IPS DF 6.9 (cell line): ENCODE data around the gene PTAFR.
"Not testable (repeated sequence)": the region's sequence is repeated elsewhere in the genome, so short reads cannot be mapped to it uniquely, and the experiment has no call there.

ENCODE experiments used
- DNase-seq: peaks from one replicate; pipeline ENCODE4 v3.0.0-alpha.2; 2013; ENCODE audit warnings: low read depth, low spot score
- H3K27ac ChIP-seq: one replicate; pipeline ENCODE4 v1.5.1; 2013; ENCODE audit warnings: low read length, control low read depth
- H3K27me3 ChIP-seq: 2 replicates; pipeline ENCODE4 v1.6.1; 2013; ENCODE audit warnings: mild to moderate bottlenecking, low read length; ENCODE audit not compliant: control insufficient read depth, insufficient read depth
- H3K36me3 ChIP-seq: 2 replicates; pipeline ENCODE4 v1.6.1; 2013; ENCODE audit warnings: low read length; ENCODE audit not compliant: control insufficient read depth, insufficient read depth
- H3K4me1 ChIP-seq: 2 replicates; pipeline ENCODE4 v1.6.1; 2013; ENCODE audit warnings: low read length; ENCODE audit not compliant: control insufficient read depth, insufficient read depth
- H3K4me3 ChIP-seq: 2 replicates; pipeline ENCODE4 v1.5.1; 2013; ENCODE audit warnings: mild to moderate bottlenecking, low read length
- H3K9me3 ChIP-seq: 2 replicates; pipeline ENCODE4 v1.6.1; 2013; ENCODE audit warnings: low read length, inconsistent platforms; ENCODE audit not compliant: control insufficient read depth, insufficient read depth
- WGBS: extraction: QIAGEN DNeasy Blood & Tissue Kit; methylation state at CpG from one replicate; pipeline ENCODE4 v1.1.7; 2013; ENCODE audit warnings: mixed read lengths, missing lambda C conversion rate; ENCODE audit not compliant: insufficient read length, insufficient coverage; 5-methylcytosine and 5-hydroxymethylcytosine counted together

Gene PTAFR

GRCh38 chr1:28143496-28144202, 32.8 kb downstream of the PTAFR start:
- Histone ChIP-seq H3K27me3 (no peaks in the 10 kb centered on the region), H3K4me1 (peaks cover 5% of the 10 kb centered on the region; the same call in 1 of the 2 replicates), H3K9me3 (no peaks in the 10 kb centered on the region), H3K36me3 (no peaks in the 10 kb centered on the region), H3K4me3 (no peak overlapping the region), H3K27ac (no peak overlapping the region)
- no CpG with 5 or more reads among the region's 4 CpGs for WGBS
- no peak for DNase-seq

GRCh38 chr1:28141685-28142084, 34.8 kb downstream of the PTAFR start:
- H3K9me3 ChIP-seq, result no peaks in the 10 kb centered on the region
- H3K36me3 ChIP-seq, result no peaks in the 10 kb centered on the region
- H3K27ac ChIP-seq, result no peak overlapping the region
- DNase-seq, result no peak
- no peaks in the 10 kb centered on the region for H3K27me3 ChIP-seq
- WGBS, result no CpG with 5 or more reads among the region's 2 CpGs
- H3K4me1 ChIP-seq, result no peaks in the 10 kb centered on the region
- no peak overlapping the region for H3K4me3 ChIP-seq

DNA sequence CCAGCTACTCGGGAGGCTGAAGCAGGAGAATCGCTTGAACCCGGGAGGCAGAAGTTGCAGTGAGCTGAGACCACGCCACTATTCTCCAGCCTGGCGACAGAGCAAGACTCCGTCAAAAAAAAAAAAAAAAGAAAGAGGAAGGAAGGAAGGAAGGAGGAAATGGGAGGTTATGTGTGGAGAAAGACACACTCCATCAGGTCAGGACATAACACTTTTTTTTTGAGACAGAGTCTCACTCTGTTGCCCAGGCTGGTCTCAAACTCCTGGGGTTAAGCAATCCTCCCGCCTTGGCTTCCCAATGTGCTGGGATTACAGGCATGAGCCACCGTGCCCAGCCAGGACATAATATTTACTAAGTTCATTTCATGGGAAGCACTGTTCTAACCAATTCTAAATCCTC, 36.6 kb downstream of the PTAFR start:
- not testable (repeated sequence) for DNase-seq, H3K36me3 ChIP-seq, H3K27ac ChIP-seq, H3K9me3 ChIP-seq, H3K4me1 ChIP-seq, H3K4me3 ChIP-seq, H3K27me3 ChIP-seq
- WGBS, result no CpG with 5 or more reads among the region's 8 CpGs

- Histone ChIP-seq H3K9me3 (no peaks in the 10 kb centered on the region), H3K4me1 (no peaks in the 10 kb centered on the region), H3K27me3 (no peaks in the 10 kb centered on the region), H3K4me3 (no peak overlapping the region), H3K27ac (no peak overlapping the region), H3K36me3 (no peaks in the 10 kb centered on the region)
- WGBS, result no CpG with 5 or more reads among the region's 7 CpGs
- no peak for DNase-seq
Measured at GRCh38 chr1:28139025-28139712, 37.3 kb downstream of the PTAFR start.

DNA sequence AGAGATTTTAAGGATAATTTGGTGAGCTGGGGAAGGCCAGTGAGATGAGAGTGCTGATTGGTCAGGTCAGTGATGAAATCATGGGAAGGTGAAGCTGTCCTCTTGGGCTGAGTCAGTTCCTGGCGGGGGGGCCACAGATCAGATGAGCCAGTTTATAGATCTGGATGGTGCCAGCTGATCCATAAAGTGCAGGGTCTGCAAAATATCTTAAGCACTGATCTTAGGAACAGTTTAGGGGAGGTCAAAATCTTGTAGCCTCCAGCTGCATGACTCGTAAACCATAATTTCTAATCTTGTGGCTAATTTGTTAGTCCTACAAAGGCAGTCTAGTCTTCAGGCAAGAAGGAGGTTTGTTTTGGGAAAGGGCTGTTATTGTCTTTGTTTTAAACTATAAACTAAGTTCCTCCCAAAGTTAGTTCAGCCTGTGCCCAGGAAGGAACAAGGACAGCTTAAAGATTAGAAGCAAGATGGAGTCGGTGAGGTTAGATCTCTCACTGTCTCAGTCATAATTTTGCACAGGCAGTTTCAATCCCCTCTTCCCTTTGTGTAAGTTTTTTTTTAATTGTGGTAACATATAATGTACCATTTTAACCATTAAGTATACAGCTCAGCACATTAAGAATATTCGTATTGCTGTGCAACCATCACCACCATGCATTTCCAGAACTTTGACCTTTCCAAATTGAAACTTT, 39.4 kb downstream of the PTAFR start:
- H3K4me3 ChIP-seq, result no peak overlapping the region
- H3K27me3 ChIP-seq, result no peaks in the 10 kb centered on the region
- H3K9me3 ChIP-seq, result no peaks in the 10 kb centered on the region
- no CpG with 5 or more reads among the region's 4 CpGs for WGBS
- no peak overlapping the region for H3K27ac ChIP-seq
- no peaks in the 10 kb centered on the region for H3K4me1 ChIP-seq
- H3K36me3 ChIP-seq, result no peaks in the 10 kb centered on the region
- DNase-seq, result no peak

GRCh38 chr1:28136169-28136921, 40.1 kb downstream of the PTAFR start:
- no peaks in the 10 kb centered on the region for H3K9me3 ChIP-seq
- no peak for DNase-seq
- no peak overlapping the region for H3K27ac ChIP-seq
- no CpG with 5 or more reads among the region's 8 CpGs for WGBS
- no peak overlapping the region for H3K4me3 ChIP-seq
- H3K36me3 ChIP-seq, result no peaks in the 10 kb centered on the region
- no peaks in the 10 kb centered on the region for H3K27me3 ChIP-seq
- no peaks in the 10 kb centered on the region for H3K4me1 ChIP-seq

DNA sequence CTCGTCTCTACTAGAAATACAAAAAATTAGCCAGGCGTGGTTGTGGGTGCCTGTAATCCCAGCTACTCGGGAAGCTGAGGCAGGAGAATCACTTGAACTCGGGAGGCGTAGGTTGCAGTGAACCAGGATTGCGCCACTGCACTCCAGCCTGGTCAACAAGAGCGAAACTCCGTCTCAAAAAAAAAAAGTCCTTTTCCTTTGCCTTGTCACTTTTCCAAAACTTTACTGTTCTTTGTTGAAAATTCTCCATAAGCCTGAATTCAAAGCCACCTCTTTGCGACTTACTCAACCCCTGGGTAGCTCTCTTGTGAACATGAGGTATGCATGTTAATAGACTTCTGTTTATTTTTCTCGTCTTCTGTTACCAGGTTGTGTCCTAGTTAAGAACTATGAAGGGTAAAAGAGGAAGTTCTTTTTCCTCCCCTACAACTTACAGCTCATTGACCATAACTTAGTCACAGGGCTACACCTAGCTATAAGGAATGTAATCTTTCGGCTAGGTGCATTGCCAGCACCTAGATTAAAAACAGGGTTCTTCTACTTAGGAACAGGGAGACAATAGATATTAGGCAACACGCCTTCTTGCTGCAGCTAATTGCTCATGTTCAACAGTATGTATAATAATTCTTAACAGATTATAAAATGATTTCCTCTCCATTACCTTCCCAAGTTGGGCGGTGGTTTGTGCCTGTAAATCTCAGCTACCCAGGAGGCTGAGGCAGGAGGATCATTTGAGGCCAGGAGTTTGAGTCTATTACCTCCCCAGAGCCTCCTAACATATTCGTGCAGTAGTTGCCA, 40.9 kb downstream of the PTAFR start:
- no peak for DNase-seq

GRCh38 chr1:28134651-28135207, 41.8 kb downstream of the PTAFR start:
- WGBS, result no CpG with 5 or more reads among the region's 2 CpGs
- H3K4me3 ChIP-seq, result no peak overlapping the region
- H3K36me3 ChIP-seq, result no peaks in the 10 kb centered on the region
- no peak for DNase-seq
- no peaks in the 10 kb centered on the region for H3K27me3 ChIP-seq
- no peak overlapping the region for H3K27ac ChIP-seq
- no peaks in the 10 kb centered on the region for H3K9me3 ChIP-seq
- no peaks in the 10 kb centered on the region for H3K4me1 ChIP-seq

More for the DNA sequence above, 40.9 kb downstream of the PTAFR start:
- H3K36me3 ChIP-seq, result no peaks in the 10 kb centered on the region
- H3K9me3 ChIP-seq, result no peaks in the 10 kb centered on the region
- H3K4me3 ChIP-seq, result no peak overlapping the region
- WGBS, result no CpG with 5 or more reads among the region's 14 CpGs
- H3K27me3 ChIP-seq, result no peaks in the 10 kb centered on the region
- no peaks in the 10 kb centered on the region for H3K4me1 ChIP-seq
- no peak overlapping the region for H3K27ac ChIP-seq

- Histone ChIP-seq H3K27ac (no peak overlapping the region), H3K27me3 (no peaks in the 10 kb centered on the region), H3K36me3 (no peaks in the 10 kb centered on the region), H3K4me1 (no peaks in the 10 kb centered on the region), H3K9me3 (no peaks in the 10 kb centered on the region), H3K4me3 (no peak overlapping the region)
- no CpG with 5 or more reads among the region's 11 CpGs for WGBS
- no peak for DNase-seq
Measured at GRCh38 chr1:28132171-28133167, 44.0 kb downstream of the PTAFR start.
